Measurements from ENCODE around the gene ZMAT2.

The ZMAT2 gene

DNA sequence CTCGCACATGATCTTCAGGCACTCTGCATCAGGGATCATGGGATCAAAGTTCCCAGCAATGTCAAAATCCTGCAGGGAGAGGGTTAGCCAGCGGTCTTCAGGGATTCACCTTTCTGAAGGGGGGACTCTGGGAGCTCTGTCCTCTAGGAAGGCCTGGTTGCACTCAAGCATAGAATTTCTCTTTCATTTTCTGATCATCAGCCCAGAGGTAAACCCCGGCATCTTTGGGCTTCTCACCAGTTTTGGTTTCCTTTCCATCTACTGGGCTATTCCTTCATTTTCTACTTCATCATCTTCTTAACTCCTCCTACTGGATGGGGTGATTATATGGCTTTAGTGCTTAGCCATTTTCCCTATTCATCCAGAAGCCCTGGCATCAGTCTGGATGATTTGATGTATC is 22.3 kb upstream of the ZMAT2 start:
- Histone ChIP-seq H3K4me3 (ENCODE audit: low read depth, low read length) (no peak overlapping the region), H3K27me3 (replicated peaks) (no peaks in the 10 kb centered on the region), H3K36me3 (replicated peaks) (peaks cover 75% of the 10 kb centered on the region), H3K27ac (no peak overlapping the region)
- no peak for DNase-seq
- in situ Hi-C loops (cut with HindIII; ENCODE audit: low pct_ligation_motif_present, low sequenced_read_pairs) = no loop called here
- TF ChIP-seq, protein P1, sequence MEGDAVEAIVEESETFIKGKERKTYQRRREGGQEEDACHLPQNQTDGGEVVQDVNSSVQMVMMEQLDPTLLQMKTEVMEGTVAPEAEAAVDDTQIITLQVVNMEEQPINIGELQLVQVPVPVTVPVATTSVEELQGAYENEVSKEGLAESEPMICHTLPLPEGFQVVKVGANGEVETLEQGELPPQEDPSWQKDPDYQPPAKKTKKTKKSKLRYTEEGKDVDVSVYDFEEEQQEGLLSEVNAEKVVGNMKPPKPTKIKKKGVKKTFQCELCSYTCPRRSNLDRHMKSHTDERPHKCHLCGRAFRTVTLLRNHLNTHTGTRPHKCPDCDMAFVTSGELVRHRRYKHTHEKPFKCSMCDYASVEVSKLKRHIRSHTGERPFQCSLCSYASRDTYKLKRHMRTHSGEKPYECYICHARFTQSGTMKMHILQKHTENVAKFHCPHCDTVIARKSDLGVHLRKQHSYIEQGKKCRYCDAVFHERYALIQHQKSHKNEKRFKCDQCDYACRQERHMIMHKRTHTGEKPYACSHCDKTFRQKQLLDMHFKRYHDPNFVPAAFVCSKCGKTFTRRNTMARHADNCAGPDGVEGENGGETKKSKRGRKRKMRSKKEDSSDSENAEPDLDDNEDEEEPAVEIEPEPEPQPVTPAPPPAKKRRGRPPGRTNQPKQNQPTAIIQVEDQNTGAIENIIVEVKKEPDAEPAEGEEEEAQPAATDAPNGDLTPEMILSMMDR (IDR thresholded peaks at IDR 0.05; ENCODE audit: low read depth, low read length, missing control alignments) = no peak

DNA sequence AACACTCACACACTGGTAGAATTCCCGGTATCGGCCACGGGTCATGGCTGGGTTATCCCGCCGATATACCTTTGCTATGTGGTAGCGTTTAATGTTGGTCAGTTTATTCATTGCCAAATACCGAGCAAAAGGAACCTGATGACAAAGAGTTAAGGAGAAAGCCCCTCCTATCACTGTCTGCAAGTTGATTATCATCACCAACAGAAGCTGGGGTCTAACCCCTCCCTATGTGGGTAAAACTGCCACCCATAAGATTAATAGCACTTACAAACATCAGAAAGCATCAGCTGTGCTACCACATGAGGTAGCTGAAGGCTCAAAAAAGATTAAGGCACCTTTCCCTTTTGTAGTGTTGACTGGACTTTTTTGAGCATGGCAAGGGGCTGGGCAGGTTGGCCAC is 21.3 kb upstream of the ZMAT2 start:
- Histone ChIP-seq H3K27me3 (replicated peaks) (no peaks in the 10 kb centered on the region), H3K27ac (no peak overlapping the region), H3K4me3 (ENCODE audit: low read depth, low read length) (no peak overlapping the region), H3K36me3 (replicated peaks) (peaks cover 77% of the 10 kb centered on the region)
- no peak for DNase-seq
- TF ChIP-seq, protein P1 (IDR thresholded peaks at IDR 0.05; ENCODE audit: low read depth, low read length, missing control alignments) = no peak
- in situ Hi-C loops (cut with HindIII; ENCODE audit: low pct_ligation_motif_present, low sequenced_read_pairs) = no loop called here

DNA sequence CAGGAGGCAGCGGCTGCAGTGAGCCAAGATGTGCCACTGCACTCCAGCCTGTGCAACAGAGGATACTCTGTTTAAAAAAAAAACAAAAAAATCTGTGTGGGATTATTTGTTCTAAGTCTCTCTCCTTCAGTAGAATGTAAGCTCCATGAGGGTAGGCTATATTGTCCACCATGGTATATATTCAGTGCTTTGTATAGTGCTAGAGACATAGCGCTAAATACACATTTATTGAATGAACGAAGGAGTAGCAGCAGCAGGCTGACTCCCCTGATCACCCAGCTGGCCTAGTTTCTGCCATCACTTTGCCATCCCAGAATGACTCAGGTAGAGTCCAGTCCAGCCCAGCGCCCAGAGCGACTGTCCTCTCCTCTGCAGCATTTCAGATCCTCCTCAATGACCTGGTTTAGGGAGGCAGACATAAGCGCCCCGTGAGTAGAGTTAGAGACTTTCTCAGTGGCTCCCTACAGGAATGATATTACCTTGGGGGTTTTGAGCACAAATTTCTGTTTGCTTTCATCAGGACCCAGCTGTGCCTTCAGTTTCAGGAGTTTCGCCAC is 9.8 kb upstream of the ZMAT2 start:
- Histone ChIP-seq H3K36me3 (replicated peaks) (peaks cover 33% of the 10 kb centered on the region), H3K4me3 (ENCODE audit: low read depth, low read length) (peak overlapping the region; percentile 95), H3K27me3 (replicated peaks) (no peaks in the 10 kb centered on the region), H3K27ac (peak overlapping the region; percentile 36)
- TF ChIP-seq, protein P1 (IDR thresholded peaks at IDR 0.05; ENCODE audit: low read depth, low read length, missing control alignments) = no peak
- DNase-seq = no peak
- in situ Hi-C loops (cut with HindIII; ENCODE audit: low pct_ligation_motif_present, low sequenced_read_pairs) = no loop called here

DNA sequence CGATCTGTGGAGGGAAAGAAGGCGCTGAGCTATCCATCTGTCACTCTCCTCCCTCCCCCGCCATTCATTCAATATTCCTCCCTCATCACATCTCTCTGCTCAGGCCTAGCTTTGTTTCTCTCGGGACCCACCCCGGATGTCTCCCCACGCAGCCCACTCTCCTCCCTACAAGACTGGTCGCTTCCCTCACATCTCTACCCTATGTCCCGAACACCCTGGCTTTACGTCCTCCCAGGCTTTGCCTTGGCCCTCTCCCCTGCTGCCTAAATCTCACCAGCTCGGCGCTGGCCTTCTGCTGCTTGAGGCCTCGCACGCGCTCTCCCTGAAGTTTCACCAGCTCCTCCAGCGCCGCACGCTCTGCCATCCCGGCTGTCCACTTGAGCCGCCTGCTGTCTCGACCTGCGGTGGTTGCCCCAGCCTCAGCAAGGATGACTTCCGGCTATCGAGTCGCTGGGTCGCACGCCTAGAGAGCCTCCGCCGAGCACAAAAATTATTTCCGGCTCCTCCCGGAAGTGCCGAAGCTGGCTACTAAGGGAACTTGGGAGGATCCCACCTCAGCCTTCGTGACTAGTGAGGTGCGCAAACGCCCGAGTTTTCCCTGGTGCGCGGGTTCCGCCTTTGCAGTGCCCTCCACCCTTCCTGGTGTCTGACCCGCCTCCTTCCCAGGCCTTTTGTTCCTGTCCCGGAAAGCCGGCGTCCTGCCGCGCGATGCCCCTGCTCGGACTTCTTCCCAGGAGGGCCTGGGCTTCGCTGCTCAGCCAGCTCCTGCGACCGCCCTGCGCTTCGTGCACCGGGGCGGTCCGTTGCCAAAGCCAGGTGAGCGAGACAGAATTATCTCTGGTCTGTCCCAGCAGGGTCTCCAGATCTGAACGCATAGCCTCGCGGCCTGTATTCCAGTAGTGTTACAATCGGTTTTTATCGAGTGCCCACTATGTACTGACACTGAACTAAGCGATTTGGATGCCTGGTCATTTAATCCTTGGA is 9.0 kb upstream of the ZMAT2 start, which contains the start of the genes HARS1 and HARS2:
HARS1 (minus strand) TSS at position 430 of the 984 bp plus-strand sequence; CDS start at position 364, 66 bp downstream.
HARS2 (plus strand) TSS at position 515 of the 984 bp plus-strand sequence; CDS start at position 709, 194 bp downstream.
- Histone ChIP-seq H3K4me3 (ENCODE audit: low read depth, low read length) (peak within 1 kb of the TSS; percentile 95), H3K36me3 (replicated peaks) (peaks cover 38% of the 10 kb centered on the region), H3K27me3 (replicated peaks) (no peaks in the 10 kb centered on the region), H3K27ac (peak within 1 kb of the TSS; percentile 41)
- DNase-seq = peak; percentile 93
- in situ Hi-C loops (cut with HindIII; ENCODE audit: low pct_ligation_motif_present, low sequenced_read_pairs) = no loop called here
- TF ChIP-seq, protein P1 (IDR thresholded peaks at IDR 0.05; ENCODE audit: low read depth, low read length, missing control alignments) = peak; percentile 5

DNA sequence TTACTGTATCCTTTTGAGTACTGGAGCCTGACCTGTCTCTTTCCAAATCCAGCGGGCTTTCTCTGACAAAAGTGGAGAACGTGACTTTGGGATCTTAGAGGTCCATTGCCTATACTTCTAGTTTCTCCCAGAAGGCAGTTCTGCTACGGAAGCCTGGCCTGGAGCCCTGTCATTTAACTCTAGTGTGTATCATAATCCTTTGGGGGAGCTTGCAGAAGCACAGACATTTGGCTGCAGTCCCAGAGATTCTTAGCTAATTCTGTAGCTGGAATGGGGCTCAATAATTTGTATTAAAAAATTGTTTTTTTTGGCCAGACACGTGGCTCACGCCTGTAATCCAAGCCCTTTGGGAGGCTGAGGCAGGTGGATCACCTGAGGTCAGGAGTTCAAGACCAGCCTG is 6.0 kb upstream of the ZMAT2 start:
- H3K27me3 ChIP-seq (replicated peaks) = no peaks in the 10 kb centered on the region
- no peak overlapping the region for H3K27ac ChIP-seq
- H3K4me3 ChIP-seq (ENCODE audit: low read depth, low read length) = no peak overlapping the region
- peaks cover 58% of the 10 kb centered on the region for H3K36me3 ChIP-seq (replicated peaks)
- TF ChIP-seq, protein P1 (IDR thresholded peaks at IDR 0.05; ENCODE audit: low read depth, low read length, missing control alignments) = no peak
- no peak for DNase-seq
- in situ Hi-C loops (cut with HindIII; ENCODE audit: low pct_ligation_motif_present, low sequenced_read_pairs) = no loop called here

Data from brain microvascular endothelial cell (primary cell).